Uterus (tissue), 2 donors: ENCODE data around the gene H1-8.

Source experiments
- CTCF ChIP-seq, 4 experiments: fragments of 200-600 bp in 2 of 4; fragments of 450-650 bp in 2 of 4; sonication (generic) in 2 of 4; IDR thresholded peaks; one replicate each; pipeline ENCODE4 v1.5.1; 2016 to 2019; ENCODE audit warnings: antibody characterized with exemption in 4 of 4, mild to moderate bottlenecking in 2 of 4, moderate library complexity in 1 of 4
- POLR2A ChIP-seq, 2 donors: fragments of 450-650 bp; IDR thresholded peaks; one replicate each; pipeline ENCODE4 v1.6.1; 2016; ENCODE audit warnings: antibody characterized with exemption in 2 of 2, mild to moderate bottlenecking in 1 of 2, moderate library complexity in 1 of 2

GRCh38 chr3:129581623-129582022, 38.6 kb downstream of the H1-8 start:
- TF ChIP-seq POLR2A (IDR thresholded peaks at IDR 0.05), result no peak
- TF ChIP-seq CTCF (IDR thresholded peaks at IDR 0.05), result no peak
